ENCODE results near the gene ANAPC16.
"Not testable (repeated sequence)": the region's sequence is repeated elsewhere in the genome, so short reads cannot be mapped to it uniquely, and the experiment has no call there.

- TF ChIP-seq, protein P1, sequence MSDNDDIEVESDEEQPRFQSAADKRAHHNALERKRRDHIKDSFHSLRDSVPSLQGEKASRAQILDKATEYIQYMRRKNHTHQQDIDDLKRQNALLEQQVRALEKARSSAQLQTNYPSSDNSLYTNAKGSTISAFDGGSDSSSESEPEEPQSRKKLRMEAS (IDR thresholded peaks at IDR 0.05) = not testable (repeated sequence)
- TF ChIP-seq MYC (IDR thresholded peaks at IDR 0.05; ENCODE audit: borderline replicate concordance, low read length); HOXB13 (CRISPR knock-in tag; IDR thresholded peaks at IDR 0.05; ENCODE audit: low read depth); ESRRA (IDR thresholded peaks at IDR 0.05; ENCODE audit: borderline replicate concordance, low read length): not testable (repeated sequence)
Observed at GRCh38 chr10:72249176-72249862, 33.5 kb downstream of the ANAPC16 start.

Measured in A549 (cell line).